ENCODE measurements around the gene LIMCH1.

DNA sequence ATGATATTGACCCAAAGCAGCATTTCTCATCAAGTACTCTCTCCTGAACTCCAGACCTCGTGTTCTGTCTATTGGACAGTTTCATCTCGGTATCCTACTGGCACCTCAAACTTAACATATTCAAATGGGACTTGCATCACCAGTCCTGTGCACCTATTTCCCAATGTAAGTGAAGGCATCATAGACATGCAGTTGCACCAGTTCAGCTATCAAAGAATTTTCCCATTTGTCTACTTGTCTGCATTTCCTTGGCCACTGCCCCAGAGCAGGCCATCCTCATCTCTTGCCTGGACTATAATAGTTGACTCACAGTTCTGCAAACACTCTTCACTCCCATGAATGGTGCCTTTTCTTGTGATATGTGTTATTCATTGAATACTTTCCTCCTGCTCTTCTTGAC is 11.3 kb upstream of the LIMCH1 start:
- TF ChIP-seq, protein P1, sequence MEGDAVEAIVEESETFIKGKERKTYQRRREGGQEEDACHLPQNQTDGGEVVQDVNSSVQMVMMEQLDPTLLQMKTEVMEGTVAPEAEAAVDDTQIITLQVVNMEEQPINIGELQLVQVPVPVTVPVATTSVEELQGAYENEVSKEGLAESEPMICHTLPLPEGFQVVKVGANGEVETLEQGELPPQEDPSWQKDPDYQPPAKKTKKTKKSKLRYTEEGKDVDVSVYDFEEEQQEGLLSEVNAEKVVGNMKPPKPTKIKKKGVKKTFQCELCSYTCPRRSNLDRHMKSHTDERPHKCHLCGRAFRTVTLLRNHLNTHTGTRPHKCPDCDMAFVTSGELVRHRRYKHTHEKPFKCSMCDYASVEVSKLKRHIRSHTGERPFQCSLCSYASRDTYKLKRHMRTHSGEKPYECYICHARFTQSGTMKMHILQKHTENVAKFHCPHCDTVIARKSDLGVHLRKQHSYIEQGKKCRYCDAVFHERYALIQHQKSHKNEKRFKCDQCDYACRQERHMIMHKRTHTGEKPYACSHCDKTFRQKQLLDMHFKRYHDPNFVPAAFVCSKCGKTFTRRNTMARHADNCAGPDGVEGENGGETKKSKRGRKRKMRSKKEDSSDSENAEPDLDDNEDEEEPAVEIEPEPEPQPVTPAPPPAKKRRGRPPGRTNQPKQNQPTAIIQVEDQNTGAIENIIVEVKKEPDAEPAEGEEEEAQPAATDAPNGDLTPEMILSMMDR (IDR thresholded peaks at IDR 0.05; ENCODE audit: insufficient read depth, low read depth, low read length), result no peak
- TF ChIP-seq EZH2 (IDR thresholded peaks at IDR 0.05; ENCODE audit: insufficient read depth, low read length), result no peak
